C4-2B (cell line): ENCODE results near the gene ERCC5.

Experiments
- CTCF ChIP-seq: fragments of 450-650 bp; conservative IDR thresholded peaks from 2 replicates; pipeline ENCODE4 v1.5.1; 2017; ENCODE audit warnings: mild to moderate bottlenecking
- ZFX ChIP-seq: fragments of 450-650 bp; IDR thresholded peaks from 2 replicates; pipeline ENCODE4 v1.6.1; 2017

DNA sequence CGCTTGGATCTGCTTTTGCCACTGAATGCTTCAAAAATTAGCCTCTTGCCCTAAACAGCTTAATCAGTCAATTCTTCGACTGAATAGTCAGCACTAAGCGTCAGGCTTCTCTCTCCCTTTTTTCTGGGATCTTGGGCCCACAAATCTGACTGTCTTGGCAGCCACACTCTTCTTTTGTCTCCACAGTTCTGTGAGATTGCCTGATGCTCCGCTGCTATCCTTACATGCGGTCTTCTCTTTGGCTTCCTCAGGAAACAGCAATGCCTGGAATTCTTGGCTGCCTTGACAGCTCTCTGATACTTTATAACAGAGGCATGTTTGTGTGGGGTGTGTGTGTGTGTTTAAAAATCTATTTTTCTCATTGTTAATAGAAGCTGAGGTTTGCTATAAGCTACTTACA lies 32.6 kb downstream of the ERCC5 start:
- TF ChIP-seq CTCF: no peak
- no peak for TF ChIP-seq ZFX
